ENCODE measurements around the gene ADSS2. TPM values are rescaled to one million over a fixed set of nuclear protein-coding genes. Genes with fewer than 3 reads are reported as not detected.

ADSS2 gene
- total RNA-seq, 1 experiment from 2014 or later: 71.4 TPM

- in situ Hi-C loops (cut with HindIII; ENCODE audit: low pct_unique_long_range_greater_than_20kb, low sequenced_read_pairs): loop anchor here (5.0 to 25.0 kb wide), 2 partner anchors 36 to 136 kb away; no protein-coding TSS in a partner anchor
- DNase-seq (ENCODE audit: low read depth): no peak
Measured at GRCh38 chr1:244448279-244449036, 3.3 kb downstream of the ADSS2 start.

GRCh38 chr1:244447552-244447951 lies 4.2 kb downstream of the ADSS2 start:
- in situ Hi-C loops (cut with HindIII; ENCODE audit: low pct_unique_long_range_greater_than_20kb, low sequenced_read_pairs): loop anchor here (5.0 to 25.0 kb wide), 2 partner anchors 35 to 135 kb away; no protein-coding TSS in a partner anchor
- DNase-seq (ENCODE audit: low read depth): no peak

- in situ Hi-C loops (cut with HindIII; ENCODE audit: low pct_unique_long_range_greater_than_20kb, low sequenced_read_pairs): loop anchor here (5.0 to 25.0 kb wide), 2 partner anchors 35 to 135 kb away; no protein-coding TSS in a partner anchor
- no peak for DNase-seq (ENCODE audit: low read depth)
Measured at GRCh38 chr1:244447024-244447423, 4.7 kb downstream of the ADSS2 start.

GRCh38 chr1:244445320-244446181 lies 6.2 kb downstream of the ADSS2 start:
- DNase-seq (ENCODE audit: low read depth): no peak
- in situ Hi-C loops (cut with HindIII; ENCODE audit: low pct_unique_long_range_greater_than_20kb, low sequenced_read_pairs): loop anchor here (5.0 to 25.0 kb wide), 2 partner anchors 33 to 133 kb away; no protein-coding TSS in a partner anchor

- in situ Hi-C loops (cut with HindIII; ENCODE audit: low pct_unique_long_range_greater_than_20kb, low sequenced_read_pairs): loop anchor here (5.0 to 25.0 kb wide), 2 partner anchors 33 to 133 kb away; no protein-coding TSS in a partner anchor
- no peak for DNase-seq (ENCODE audit: low read depth)
Measured at GRCh38 chr1:244444854-244445253, 6.9 kb downstream of the ADSS2 start.

- in situ Hi-C loops (cut with HindIII; ENCODE audit: low pct_unique_long_range_greater_than_20kb, low sequenced_read_pairs): loop anchor here (25.0 kb wide), 1 partner anchor 131 kb away; no protein-coding TSS in a partner anchor
- no peak for DNase-seq (ENCODE audit: low read depth)
Measured at GRCh38 chr1:244442850-244443249, 8.9 kb downstream of the ADSS2 start.

GRCh38 chr1:244439391-244440032 lies 12.2 kb downstream of the ADSS2 start:
- in situ Hi-C loops (cut with HindIII; ENCODE audit: low pct_unique_long_range_greater_than_20kb, low sequenced_read_pairs): loop anchor here (25.0 kb wide), 1 partner anchor 127 kb away; no protein-coding TSS in a partner anchor

GRCh38 chr1:244437086-244437468 lies 14.6 kb downstream of the ADSS2 start:
- in situ Hi-C loops (cut with HindIII; ENCODE audit: low pct_unique_long_range_greater_than_20kb, low sequenced_read_pairs): loop anchor here (25.0 kb wide), 1 partner anchor 125 kb away; no protein-coding TSS in a partner anchor
- DNase-seq (ENCODE audit: low read depth): no peak

More at GRCh38 chr1:244439391-244440032, 12.2 kb downstream of the ADSS2 start:
- no peak for DNase-seq (ENCODE audit: low read depth)

- in situ Hi-C loops (cut with HindIII; ENCODE audit: low pct_unique_long_range_greater_than_20kb, low sequenced_read_pairs): loop anchor here (25.0 kb wide), 1 partner anchor 124 kb away; no protein-coding TSS in a partner anchor
- DNase-seq (ENCODE audit: low read depth): no peak
Measured at GRCh38 chr1:244436336-244437085, 15.2 kb downstream of the ADSS2 start.

- peak; percentile 63 for DNase-seq (ENCODE audit: low read depth)
Measured at GRCh38 chr1:244435562-244436205, 16.0 kb downstream of the ADSS2 start.

GRCh38 chr1:244431166-244431565 lies 20.5 kb downstream of the ADSS2 start:
- in situ Hi-C loops (cut with HindIII; ENCODE audit: low pct_unique_long_range_greater_than_20kb, low sequenced_read_pairs): loop anchor here (25.0 kb wide), 1 partner anchor 119 kb away; no protein-coding TSS in a partner anchor
- DNase-seq (ENCODE audit: low read depth): no peak

More at GRCh38 chr1:244435562-244436205, 16.0 kb downstream of the ADSS2 start:
- in situ Hi-C loops (cut with HindIII; ENCODE audit: low pct_unique_long_range_greater_than_20kb, low sequenced_read_pairs): loop anchor here (25.0 kb wide), 1 partner anchor 123 kb away; no protein-coding TSS in a partner anchor

- no peak for DNase-seq (ENCODE audit: low read depth)
- in situ Hi-C loops (cut with HindIII; ENCODE audit: low pct_unique_long_range_greater_than_20kb, low sequenced_read_pairs): loop anchor here (25.0 kb wide), 1 partner anchor 118 kb away; no protein-coding TSS in a partner anchor
Measured at GRCh38 chr1:244429818-244430217, 21.9 kb downstream of the ADSS2 start.

- in situ Hi-C loops (cut with HindIII; ENCODE audit: low pct_unique_long_range_greater_than_20kb, low sequenced_read_pairs): loop anchor here (25.0 kb wide), 1 partner anchor 115 kb away; no protein-coding TSS in a partner anchor
Measured at GRCh38 chr1:244427647-244428046, 24.1 kb downstream of the ADSS2 start.

GRCh38 chr1:244424649-244425334 lies 26.9 kb downstream of the ADSS2 start:
- in situ Hi-C loops (cut with HindIII; ENCODE audit: low pct_unique_long_range_greater_than_20kb, low sequenced_read_pairs): loop anchor here (25.0 kb wide), 1 partner anchor 112 kb away; no protein-coding TSS in a partner anchor
- DNase-seq (ENCODE audit: low read depth): no peak

More at GRCh38 chr1:244427647-244428046, 24.1 kb downstream of the ADSS2 start:
- no peak for DNase-seq (ENCODE audit: low read depth)

- DNase-seq (ENCODE audit: low read depth): no peak
- in situ Hi-C loops (cut with HindIII; ENCODE audit: low pct_unique_long_range_greater_than_20kb, low sequenced_read_pairs): no loop called here
Measured at GRCh38 chr1:244422174-244422573, 29.5 kb downstream of the ADSS2 start.

GRCh38 chr1:244419024-244419423 lies 32.7 kb downstream of the ADSS2 start:
- no peak for DNase-seq (ENCODE audit: low read depth)
- in situ Hi-C loops (cut with HindIII; ENCODE audit: low pct_unique_long_range_greater_than_20kb, low sequenced_read_pairs): no loop called here

Measured in Caki2 (cell line).